HG03565 (cell line): ENCODE results near the gene AKT1.

Experiments used
- ATAC-seq: cut with Tn5 transposase; IDR thresholded peaks from one replicate; pipeline ENCODE4 v1.9.1; 2021; ENCODE audit warnings: mild to moderate bottlenecking, moderate library complexity; ENCODE audit not compliant: unreplicated experiment

Gene AKT1

DNA sequence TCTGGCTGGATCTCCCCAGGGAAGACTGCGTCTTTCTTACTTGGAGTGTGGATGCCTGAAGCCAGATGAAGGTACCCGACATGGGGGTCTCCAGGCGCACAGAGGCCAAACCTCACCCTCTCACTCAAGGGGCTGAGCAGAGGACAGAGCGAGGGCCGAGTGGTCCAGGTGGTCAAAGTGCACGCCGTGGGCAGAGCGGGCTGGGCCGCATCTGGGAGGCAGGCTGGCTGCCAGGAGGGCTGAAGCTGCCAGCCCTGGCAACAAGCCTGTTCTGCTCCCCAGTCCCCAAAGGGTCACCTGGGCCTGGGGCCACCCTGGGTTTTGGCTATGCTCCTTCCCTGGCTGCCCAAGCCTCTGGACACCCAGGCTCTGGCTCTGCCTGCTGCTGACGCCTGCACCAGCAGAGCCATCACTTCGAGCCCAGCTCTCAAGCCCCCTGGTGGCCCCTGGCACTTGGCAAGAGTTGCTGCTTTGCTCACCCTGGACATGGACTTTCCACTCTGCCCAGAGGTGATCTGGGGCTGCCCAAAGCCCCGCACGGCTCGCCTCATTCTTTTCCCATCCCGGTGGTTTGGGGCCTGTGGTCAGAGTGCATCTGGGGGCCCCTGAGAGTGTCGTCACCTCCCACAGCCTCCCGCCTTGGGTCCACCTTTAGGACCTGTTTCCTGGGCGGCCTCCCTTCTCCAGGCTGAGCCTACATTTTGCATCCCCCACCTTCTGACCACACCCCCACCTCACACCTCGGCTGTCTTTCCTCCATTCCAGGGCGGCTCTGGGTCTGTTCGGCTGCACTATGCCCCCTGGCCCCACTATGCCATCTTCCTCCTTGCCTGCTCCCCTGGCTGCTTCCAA, 68.7 kb downstream of the AKT1 start:
- no peak for ATAC-seq

DNA sequence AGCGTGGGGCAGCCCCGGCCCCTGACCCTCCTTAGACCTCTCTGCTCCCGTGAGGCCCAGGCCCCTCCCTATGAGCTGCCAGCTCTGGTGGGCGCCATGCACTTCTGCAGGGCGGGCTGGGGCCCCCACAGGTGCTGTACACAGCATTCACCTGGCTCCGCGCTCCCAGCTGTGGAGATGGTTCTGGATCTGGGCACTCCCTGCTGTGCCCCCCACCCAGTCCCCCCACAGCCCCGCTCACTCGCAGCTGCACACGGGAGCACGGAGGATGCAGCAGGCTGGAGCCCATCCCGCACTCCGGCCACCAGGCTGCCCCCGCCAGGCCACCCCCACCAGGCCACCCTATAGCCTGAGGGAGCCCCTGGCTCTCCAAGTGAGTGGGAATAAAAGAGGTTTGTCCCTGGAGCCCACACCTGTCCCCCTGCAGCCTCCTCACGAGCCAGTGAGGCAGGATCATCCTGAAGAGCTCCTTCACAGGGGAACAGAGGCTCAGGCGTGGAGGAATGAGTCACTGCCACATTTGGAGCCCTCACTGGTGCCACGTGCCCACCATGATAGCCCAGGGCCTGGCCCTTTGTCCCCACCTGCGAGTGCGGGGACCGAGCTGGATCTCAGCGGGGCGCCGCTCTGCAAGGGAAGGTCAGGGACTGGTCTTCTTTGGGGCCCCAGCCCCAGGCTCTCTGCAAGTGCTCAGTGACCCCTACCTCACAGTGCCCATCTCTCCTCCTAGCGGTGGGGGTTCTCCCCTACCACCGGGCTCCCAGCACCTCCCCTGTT, 69.6 kb downstream of the AKT1 start:
- ATAC-seq, result no peak

DNA sequence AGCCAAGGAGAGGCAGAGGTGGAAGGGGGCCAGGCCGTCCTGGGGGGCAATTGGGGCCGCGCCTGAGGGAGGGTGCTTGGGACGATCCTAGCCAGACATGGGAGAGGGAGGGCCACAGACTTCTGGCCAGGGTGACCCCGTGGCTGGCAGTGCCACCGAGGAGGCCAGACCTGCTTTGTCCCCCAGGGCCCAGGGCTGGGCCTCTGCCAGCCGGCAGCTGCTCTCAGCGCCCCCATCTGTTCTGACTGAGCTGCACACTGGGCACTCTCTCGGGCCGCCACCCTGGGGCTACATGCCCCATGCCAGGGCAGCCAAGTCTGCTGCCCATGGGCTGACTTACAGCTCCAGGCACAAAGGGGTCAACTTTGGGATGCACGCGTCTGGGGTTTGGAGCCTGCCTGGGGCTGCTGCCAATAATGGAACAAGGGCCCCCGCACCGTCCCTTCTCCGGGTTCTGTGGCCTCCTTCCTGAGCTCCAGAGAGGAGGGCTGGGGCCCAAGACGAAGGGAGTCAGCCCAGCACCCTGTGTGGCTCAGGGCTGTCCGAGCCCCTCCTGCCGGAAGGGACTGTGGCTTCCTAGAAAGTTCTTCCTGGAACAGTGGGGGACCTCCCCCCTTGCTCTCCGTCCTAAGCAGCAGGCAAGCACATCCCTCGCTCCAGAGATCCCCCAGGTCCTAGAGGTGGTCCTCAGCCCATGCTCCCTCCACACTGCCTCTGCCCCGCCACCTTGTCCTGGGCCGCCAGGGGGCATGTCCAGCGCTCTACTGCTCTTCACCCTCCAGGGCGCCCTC, 70.4 kb downstream of the AKT1 start:
- no peak for ATAC-seq

DNA sequence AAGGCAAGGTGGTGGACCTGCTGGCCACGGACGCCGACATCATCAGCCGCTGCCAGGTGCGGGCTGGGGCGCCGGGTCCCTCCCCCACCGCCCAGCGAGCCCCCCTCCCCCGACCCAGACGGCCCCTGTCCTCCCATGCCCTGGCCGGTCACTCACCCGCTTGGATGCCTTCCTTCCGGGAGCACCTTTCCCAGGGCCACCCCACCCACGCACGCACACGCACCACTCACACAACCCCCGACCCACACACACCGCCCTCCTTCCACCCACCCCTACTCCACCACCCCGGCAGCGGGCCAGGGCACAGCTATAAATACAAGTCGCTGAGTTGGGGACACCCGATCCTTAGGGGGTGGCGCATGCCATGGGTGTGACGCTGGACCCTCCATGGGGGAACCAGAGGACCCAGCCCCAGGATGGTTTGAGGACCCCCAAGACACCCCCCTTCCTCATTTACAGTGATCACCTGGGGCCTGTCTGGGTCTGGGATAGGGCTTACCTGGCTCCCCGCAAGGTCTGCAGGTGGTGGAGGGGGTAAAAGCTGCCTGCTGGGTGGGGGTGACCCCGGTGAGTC, 71.1 kb downstream of the AKT1 start:
- no peak for ATAC-seq

DNA sequence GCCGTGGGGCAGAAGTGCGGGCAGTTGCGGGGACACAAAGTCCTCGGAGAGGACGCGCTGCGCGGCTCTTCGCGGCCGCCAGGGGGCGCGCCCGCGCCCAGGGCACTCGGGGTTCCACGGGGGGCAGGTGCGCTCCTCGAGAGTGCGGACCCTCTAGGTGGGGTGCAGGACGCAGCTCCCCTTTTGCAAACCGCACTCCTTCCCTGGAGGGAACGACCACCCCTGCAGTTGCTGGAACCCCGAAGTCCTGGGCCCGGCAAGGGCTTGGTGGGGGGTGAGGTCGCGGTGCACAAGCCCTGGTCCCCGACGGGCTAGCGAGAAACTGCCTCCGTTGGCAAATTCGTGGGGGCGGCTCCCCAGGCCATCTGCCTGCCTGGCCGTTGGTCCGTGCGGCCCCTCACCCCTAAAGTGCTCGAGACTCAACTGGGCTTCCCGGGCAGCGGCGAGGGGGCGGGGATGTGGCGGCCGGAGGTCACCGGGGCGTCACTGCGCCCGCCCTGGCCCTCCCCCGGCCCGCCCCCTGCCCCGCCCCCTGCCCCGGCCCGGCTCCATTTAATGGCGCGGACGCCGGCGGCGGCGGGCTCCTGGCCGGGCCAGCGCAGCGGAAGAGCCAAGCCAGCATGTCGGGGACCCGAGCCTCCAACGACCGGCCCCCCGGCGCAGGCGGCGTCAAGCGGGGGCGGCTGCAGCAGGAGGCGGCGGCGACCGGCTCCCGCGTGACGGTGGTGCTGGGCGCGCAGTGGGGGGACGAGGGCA, 71.7 kb downstream of the AKT1 start, which contains the start of gene ADSS1:
Gene ADSS1 (plus strand): TSS at position 579 of the 756 bp plus-strand sequence. CDS start 42 bp downstream, at position 621.
- ATAC-seq, result no peak

DNA sequence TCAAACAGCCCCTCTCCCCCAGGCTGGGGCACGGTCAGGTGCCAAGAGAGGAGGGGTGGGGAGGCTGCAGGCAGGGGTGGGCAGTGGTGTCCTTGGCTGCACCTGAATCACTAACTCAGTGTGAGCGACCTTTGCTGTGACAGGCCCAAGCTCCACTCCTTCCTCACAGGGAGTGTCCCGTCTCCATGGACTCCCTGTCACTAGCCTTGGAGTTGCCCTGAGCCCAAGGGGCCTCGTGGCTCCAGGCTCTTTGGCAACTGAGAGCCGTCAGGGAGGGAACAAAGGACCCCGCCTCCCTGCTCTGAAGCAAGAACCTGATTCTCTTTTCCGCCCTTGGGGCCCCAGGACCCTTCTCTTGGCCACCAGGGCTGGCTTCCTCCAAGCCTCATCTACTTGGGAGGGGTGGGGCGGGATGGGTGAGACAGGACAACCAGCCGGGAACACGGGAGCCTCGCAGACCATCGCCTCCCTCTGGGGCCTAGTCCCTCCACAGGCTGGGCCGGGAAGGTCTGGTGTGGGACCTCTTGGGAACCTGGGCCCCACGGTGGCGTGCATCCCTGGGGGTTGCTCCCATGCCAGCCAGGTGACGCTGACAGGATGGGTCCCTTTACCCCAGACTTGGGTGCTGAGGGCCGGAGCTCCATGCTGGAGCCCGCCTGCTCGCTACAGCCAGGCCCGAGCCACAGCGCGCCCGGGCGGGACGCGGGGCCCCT, 72.5 kb downstream of the AKT1 start:
- ATAC-seq, result no peak

DNA sequence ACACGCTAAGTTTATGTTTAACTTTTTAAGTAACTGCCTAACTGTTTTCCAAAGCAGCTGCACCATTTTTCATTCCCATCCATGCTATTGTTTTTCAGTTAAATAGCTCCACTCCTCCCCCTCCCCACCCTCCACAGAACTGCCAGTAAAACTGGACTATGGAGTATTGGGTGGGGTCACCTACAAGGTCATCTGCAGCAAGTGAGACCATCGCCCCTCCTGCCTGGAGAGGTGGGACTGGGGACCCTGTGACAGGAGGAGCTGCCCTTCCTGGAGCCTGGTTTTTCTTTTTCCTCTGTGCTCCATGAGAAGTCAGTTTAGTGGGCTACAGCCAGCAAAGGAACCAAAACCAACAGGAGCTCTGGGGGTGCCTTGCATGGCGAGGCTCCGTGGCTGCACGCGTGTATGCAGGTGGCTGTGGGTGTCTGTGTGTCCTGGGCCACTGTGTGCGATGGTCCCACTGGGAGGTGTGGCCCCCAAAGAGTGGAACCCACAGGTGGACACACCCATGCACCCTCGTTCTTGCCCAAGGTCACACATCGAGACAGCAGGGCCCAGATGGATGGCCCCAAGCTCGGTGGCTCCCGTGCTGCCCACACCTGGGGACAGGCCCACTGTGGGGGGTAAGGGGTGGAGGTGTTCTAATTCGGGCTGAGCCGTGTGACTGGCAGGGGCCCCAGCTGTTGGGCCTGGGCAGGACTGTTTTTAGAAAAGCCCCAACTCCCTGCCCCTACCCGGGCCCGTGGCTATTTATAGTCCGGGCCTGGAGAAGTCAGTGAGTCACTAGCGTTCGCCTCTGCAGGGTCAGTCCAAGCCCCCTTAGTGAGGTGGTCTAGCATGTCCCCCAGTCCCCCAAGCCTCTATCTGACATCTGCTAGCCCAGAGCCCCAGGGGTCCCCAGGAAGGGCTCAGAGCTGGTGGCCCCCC, 73.8 kb downstream of the AKT1 start:
- ATAC-seq, result no peak
